ENCODE measurements around the gene PLXNC1. TPM values are rescaled to one million over a fixed set of nuclear protein-coding genes. Genes with fewer than 3 reads are reported as not detected.

Gene PLXNC1
- polyA plus RNA-seq, 1 of the 3 experiments (the other 2 are of a cell fraction), result 0.23 TPM

DNA sequence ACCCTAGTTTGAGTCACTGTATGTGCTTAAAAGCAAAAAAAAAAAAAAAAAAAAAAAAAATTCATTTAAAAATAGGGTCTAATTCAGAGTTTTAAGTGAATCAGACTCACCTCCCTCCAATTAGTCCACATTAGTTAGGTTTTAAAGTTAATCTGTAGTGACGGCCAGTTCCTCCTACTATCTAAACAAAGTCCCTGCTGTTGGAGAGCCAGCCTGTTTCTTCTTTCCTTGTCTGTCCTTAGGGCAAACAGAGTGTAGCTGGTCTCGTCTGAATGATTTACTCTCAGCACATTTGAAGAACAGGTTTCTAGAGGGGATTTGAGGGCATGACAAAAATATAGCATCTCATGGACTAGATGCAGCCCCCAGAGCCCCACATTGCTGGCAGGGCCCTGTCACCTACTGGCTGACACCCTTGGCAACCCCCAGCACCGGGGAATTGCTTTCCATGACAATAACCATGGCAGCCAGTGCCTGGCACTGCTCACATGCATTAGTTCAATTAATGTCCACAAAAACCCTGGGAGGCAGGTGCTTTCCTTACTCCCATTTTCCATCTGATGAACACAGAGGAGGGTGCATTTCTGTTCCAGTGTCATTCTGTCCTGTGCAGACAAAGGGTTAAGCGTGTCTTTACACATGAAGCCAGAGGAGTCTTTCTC lies 138.3 kb downstream of the PLXNC1 start:
- Histone ChIP-seq H3F3A (replicated peaks; ENCODE audit: insufficient read depth) (peaks cover 13% of the 10 kb centered on the region), H3K4me3 (ENCODE audit: low read depth in 2 of 2, low read length in 1 of 2) (no peak overlapping the region), H3K27ac (ENCODE audit: low read depth in 2 of 2, low read length in 1 of 2) (peak overlapping the region in 1 of 2 experiments; percentile 84; a peak in 2 of 4 replicates), H3K79me2 (ENCODE audit: insufficient read depth) (no peaks in the 10 kb centered on the region), H3K27me3 (ENCODE audit: insufficient read depth) (no peaks in the 10 kb centered on the region), H3K9me3 (no peaks in the 10 kb centered on the region), H3K4me1 (ENCODE audit: control insufficient read depth in 1 of 2, insufficient read depth in 2 of 2, low read depth in 1 of 2, low read length in 1 of 2) (peaks cover 17 to 64% of the 10 kb centered on the region in 2 experiments; a peak in 3 of 4 replicates), H3K9ac (no peak overlapping the region), H3K36me3 (replicated peaks in 1 of 2; ENCODE audit: control insufficient read depth in 1 of 2, insufficient read depth in 2 of 2, low read length in 1 of 2) (no peaks in the 10 kb centered on the region), H2AFZ (ENCODE audit: low read depth) (no peak overlapping the region), H3K9me2 (no peaks in the 10 kb centered on the region), H4K20me1 (ENCODE audit: insufficient read depth) (no peaks in the 10 kb centered on the region), H3K4me2 (no peak overlapping the region)
- 99% methylated on average over 3 of the region's 4 CpGs for WGBS (ENCODE audit: low lambda C conversion rate)
- TF ChIP-seq TCF12 (IDR thresholded peaks at IDR 0.05) (no peak), FOXJ3 (CRISPR knock-in tag; IDR thresholded peaks at IDR 0.05) (peak; percentile 68), SIN3A (IDR thresholded peaks at IDR 0.05; ENCODE audit: borderline replicate concordance, low read depth, low read length) (no peak), JUND (IDR thresholded peaks at IDR 0.05) (no peak), MEF2A (IDR thresholded peaks at IDR 0.05; ENCODE audit: borderline replicate concordance, low read depth) (no peak), EZH2phosphoT487 (IDR thresholded peaks at IDR 0.05; ENCODE audit: borderline replicate concordance, low read depth) (no peak), POLR2AphosphoS5 (IDR thresholded peaks at IDR 0.05; ENCODE audit: low read depth, low read length) (no peak), EP300 (IDR thresholded peaks at IDR 0.05; ENCODE audit: borderline replicate concordance in 1 of 2, low read depth in 1 of 2, low read length in 1 of 2) (peak in 1 of 2 experiments; percentile 73; a peak in 2 of 4 replicates), MXI1 (IDR thresholded peaks at IDR 0.05; ENCODE audit: low read depth, low read length) (no peak), CHD2 (IDR thresholded peaks at IDR 0.05; ENCODE audit: low read length, partially characterized antibody) (peak; percentile 47), RFX5 (IDR thresholded peaks at IDR 0.05; ENCODE audit: low read length) (no peak), FOSL2 (IDR thresholded peaks at IDR 0.05; ENCODE audit: borderline replicate concordance, low read depth) (no peak), GATA2 (CRISPR knock-in tag; IDR thresholded peaks at IDR 0.05) (peak; percentile 59; the same call in 1 of the 2 replicates)
- TF ChIP-seq, protein P1, sequence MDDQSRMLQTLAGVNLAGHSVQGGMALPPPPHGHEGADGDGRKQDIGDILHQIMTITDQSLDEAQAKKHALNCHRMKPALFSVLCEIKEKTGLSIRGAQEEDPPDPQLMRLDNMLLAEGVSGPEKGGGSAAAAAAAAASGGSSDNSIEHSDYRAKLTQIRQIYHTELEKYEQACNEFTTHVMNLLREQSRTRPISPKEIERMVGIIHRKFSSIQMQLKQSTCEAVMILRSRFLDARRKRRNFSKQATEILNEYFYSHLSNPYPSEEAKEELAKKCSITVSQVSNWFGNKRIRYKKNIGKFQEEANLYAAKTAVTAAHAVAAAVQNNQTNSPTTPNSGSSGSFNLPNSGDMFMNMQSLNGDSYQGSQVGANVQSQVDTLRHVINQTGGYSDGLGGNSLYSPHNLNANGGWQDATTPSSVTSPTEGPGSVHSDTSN (IDR thresholded peaks at IDR 0.05), result no peak
- TF ChIP-seq, protein P2, sequence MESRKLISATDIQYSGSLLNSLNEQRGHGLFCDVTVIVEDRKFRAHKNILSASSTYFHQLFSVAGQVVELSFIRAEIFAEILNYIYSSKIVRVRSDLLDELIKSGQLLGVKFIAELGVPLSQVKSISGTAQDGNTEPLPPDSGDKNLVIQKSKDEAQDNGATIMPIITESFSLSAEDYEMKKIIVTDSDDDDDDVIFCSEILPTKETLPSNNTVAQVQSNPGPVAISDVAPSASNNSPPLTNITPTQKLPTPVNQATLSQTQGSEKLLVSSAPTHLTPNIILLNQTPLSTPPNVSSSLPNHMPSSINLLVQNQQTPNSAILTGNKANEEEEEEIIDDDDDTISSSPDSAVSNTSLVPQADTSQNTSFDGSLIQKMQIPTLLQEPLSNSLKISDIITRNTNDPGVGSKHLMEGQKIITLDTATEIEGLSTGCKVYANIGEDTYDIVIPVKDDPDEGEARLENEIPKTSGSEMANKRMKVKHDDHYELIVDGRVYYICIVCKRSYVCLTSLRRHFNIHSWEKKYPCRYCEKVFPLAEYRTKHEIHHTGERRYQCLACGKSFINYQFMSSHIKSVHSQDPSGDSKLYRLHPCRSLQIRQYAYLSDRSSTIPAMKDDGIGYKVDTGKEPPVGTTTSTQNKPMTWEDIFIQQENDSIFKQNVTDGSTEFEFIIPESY (IDR thresholded peaks at IDR 0.05; ENCODE audit: borderline replicate concordance, low read depth), result no peak
- TF ChIP-seq, protein P3, sequence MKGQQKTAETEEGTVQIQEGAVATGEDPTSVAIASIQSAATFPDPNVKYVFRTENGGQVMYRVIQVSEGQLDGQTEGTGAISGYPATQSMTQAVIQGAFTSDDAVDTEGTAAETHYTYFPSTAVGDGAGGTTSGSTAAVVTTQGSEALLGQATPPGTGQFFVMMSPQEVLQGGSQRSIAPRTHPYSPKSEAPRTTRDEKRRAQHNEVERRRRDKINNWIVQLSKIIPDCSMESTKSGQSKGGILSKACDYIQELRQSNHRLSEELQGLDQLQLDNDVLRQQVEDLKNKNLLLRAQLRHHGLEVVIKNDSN (IDR thresholded peaks at IDR 0.05; ENCODE audit: borderline replicate concordance, low read depth), result no peak
- TF ChIP-seq, protein P4, sequence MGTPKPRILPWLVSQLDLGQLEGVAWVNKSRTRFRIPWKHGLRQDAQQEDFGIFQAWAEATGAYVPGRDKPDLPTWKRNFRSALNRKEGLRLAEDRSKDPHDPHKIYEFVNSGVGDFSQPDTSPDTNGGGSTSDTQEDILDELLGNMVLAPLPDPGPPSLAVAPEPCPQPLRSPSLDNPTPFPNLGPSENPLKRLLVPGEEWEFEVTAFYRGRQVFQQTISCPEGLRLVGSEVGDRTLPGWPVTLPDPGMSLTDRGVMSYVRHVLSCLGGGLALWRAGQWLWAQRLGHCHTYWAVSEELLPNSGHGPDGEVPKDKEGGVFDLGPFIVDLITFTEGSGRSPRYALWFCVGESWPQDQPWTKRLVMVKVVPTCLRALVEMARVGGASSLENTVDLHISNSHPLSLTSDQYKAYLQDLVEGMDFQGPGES (IDR thresholded peaks at IDR 0.05; ENCODE audit: low read depth, low read length), result no peak
- peak; percentile 67 for DNase-seq
- POLR2A ChIA-PET, result no interaction called here
- CTCF ChIA-PET, result interaction anchor here (0.6 to 1.3 kb wide), 2 partner anchors 32 to 184 kb away, joined by 3 read pairs; no protein-coding TSS in a partner anchor

Measured in SK-N-SH (cell line).